ENCODE measurements around the gene CCDC192. TPM values are rescaled to one million over a fixed set of nuclear protein-coding genes. Genes with fewer than 3 reads are reported as not detected.

Gene CCDC192
- total RNA-seq, 4 donors from 2014 or later: 0.35 to 1.3 TPM; not detected in 2

DNA sequence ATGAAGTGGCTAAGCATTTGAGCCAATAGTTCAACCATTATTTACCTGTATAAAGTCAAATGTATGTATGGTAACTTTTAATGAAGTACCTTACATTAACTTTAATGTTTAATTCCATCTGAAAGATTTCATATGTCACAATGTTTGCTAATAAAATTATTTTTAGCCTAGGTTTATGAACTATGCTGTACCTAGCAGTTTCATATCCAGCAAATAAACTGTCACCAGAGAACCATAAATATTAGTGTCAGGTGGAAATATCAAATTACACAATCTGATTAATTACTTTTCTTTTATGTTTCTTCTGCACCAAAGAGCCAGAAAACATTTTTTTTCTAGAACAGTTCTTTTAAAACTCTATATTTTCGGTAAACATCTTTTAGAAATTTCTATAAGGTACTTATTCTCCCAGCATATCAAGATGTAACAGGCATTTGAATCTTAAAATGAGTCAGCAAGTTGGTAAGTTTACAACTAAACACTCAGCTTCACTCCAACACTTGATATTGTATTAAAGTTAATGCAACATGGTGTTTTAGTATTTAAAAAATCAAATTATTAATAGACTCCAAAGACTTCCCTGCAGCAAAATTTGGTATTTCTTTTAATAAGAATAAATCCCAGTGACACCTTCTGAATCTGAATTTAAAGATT lies 8.5 kb upstream of the CCDC192 start:
- H3K27me3 ChIP-seq: no peaks in the 10 kb centered on the region
- intact Hi-C loops (cut with DNase I; ENCODE audit: low total_unique reads): no loop called here
- no peaks in the 10 kb centered on the region for H3K4me1 ChIP-seq
- H3K9me3 ChIP-seq: no peaks in the 10 kb centered on the region
- TF ChIP-seq POLR2A (IDR thresholded peaks at IDR 0.05): no peak
- TF ChIP-seq, protein P1, sequence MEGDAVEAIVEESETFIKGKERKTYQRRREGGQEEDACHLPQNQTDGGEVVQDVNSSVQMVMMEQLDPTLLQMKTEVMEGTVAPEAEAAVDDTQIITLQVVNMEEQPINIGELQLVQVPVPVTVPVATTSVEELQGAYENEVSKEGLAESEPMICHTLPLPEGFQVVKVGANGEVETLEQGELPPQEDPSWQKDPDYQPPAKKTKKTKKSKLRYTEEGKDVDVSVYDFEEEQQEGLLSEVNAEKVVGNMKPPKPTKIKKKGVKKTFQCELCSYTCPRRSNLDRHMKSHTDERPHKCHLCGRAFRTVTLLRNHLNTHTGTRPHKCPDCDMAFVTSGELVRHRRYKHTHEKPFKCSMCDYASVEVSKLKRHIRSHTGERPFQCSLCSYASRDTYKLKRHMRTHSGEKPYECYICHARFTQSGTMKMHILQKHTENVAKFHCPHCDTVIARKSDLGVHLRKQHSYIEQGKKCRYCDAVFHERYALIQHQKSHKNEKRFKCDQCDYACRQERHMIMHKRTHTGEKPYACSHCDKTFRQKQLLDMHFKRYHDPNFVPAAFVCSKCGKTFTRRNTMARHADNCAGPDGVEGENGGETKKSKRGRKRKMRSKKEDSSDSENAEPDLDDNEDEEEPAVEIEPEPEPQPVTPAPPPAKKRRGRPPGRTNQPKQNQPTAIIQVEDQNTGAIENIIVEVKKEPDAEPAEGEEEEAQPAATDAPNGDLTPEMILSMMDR (IDR thresholded peaks at IDR 0.05): no peak
- H3K27ac ChIP-seq: no peak overlapping the region
- H3K4me3 ChIP-seq: no peak overlapping the region
- no peaks in the 10 kb centered on the region for H3K36me3 ChIP-seq
- DNase-seq: no peak

DNA sequence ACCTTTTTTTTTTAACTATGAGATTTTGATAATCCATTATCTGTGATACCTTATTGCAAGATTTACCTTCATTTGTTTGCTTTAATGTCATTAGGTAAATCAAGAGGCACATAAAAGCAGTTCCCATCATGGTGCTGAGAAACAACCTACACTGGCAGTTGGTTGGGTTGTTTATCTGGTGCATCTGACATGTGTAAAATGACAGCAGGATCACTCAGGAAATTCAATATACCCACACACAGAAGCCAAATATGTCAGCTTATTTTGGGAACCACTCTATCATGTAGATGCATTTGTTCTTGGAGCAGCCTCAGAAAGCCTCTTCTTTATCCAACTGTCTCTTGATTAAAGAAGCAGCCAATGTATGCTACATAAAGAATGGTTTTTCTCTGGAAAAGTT lies 7.8 kb upstream of the CCDC192 start:
- no peak overlapping the region for H3K27ac ChIP-seq
- H3K4me3 ChIP-seq: no peak overlapping the region
- no peaks in the 10 kb centered on the region for H3K36me3 ChIP-seq
- no peaks in the 10 kb centered on the region for H3K4me1 ChIP-seq
- intact Hi-C loops (cut with DNase I; ENCODE audit: low total_unique reads): no loop called here
- TF ChIP-seq, protein P1 (IDR thresholded peaks at IDR 0.05): no peak
- no peaks in the 10 kb centered on the region for H3K27me3 ChIP-seq
- H3K9me3 ChIP-seq: no peaks in the 10 kb centered on the region
- DNase-seq: no peak

DNA sequence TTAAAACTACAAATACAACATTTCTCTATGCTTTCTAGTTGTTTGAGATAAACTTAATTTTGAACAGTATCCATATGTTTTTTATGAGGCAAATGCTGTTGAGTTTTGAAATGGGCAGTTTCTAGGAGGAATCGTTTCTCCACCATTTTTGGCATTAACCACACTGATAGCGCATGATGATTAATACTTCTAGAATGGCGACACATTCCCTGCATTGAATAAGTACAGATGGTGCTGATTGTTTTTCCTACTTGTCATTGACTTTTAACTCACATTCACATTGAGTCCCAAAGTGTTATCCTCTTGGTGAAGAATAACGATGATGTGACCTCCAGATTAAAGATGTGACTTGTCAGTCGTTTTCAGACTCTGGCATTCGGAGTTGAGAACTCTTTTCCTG lies 6.5 kb upstream of the CCDC192 start:
- DNase-seq: no peak
- TF ChIP-seq, protein P1 (IDR thresholded peaks at IDR 0.05): no peak
- no peak for TF ChIP-seq POLR2A (IDR thresholded peaks at IDR 0.05)
- H3K4me1 ChIP-seq: no peaks in the 10 kb centered on the region
- no peaks in the 10 kb centered on the region for H3K9me3 ChIP-seq
- H3K36me3 ChIP-seq: no peaks in the 10 kb centered on the region
- no peak overlapping the region for H3K4me3 ChIP-seq
- no peak overlapping the region for H3K27ac ChIP-seq
- intact Hi-C loops (cut with DNase I; ENCODE audit: low total_unique reads): no loop called here
- no peaks in the 10 kb centered on the region for H3K27me3 ChIP-seq

DNA sequence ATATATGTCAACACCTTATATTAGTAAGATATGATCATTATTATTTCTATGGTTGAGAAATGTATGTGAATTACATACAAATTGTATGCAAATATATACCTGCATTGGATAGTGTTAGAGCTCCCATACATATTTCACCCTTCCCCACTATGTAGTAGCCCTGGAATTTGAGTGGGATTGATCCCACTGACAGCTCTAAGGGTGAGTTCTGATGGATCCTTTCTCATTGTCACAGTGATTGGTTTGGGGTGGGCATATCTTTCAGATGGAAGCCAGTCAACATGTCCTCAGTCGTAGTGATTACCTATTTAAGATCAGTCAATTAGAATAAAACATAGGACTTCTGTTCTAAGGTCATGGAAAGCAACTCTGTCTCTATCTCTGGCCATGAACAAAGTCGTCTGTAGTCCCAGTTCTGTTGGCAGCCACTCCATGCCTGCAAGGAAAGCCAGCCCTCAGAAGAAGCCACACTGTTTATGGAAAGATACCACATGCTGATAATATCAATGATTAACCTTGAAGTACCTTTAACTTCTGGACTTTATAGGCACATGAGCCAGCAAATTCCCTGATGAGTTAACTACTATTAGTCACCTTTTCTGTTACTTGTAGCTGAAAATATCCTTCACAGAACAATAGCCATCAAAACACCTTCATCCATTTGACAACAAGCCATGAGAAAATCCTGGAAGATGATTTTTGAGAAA lies 5.1 kb upstream of the CCDC192 start:
- Histone ChIP-seq H3K4me3 (no peak overlapping the region), H3K36me3 (no peaks in the 10 kb centered on the region), H3K27me3 (no peaks in the 10 kb centered on the region), H3K4me1 (no peaks in the 10 kb centered on the region), H3K9me3 (no peaks in the 10 kb centered on the region), H3K27ac (no peak overlapping the region)
- TF ChIP-seq POLR2A (IDR thresholded peaks at IDR 0.05): no peak
- TF ChIP-seq, protein P1 (IDR thresholded peaks at IDR 0.05): no peak
- no peak for DNase-seq
- intact Hi-C loops (cut with DNase I; ENCODE audit: low total_unique reads): no loop called here

DNA sequence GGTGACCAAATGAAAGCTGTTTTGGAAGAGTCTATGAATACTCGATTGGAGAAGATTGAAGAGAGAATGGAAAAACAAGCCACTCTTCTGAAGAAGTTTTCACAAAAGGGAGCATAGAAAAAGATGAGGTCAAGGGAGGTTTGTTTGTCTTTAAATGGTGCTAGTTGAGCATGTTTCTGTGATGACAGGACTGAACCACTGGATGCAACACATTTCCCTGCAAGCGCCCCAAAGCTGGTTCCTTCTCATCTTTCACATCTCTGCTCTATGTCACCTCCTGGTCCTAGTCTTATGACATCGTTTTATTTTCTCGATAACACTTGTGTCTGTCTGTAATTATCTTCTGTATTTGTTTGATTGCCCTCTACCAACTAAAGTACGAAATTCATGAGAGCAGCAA lies 3.8 kb upstream of the CCDC192 start:
- no peaks in the 10 kb centered on the region for H3K36me3 ChIP-seq
- H3K9me3 ChIP-seq: no peaks in the 10 kb centered on the region
- TF ChIP-seq POLR2A (IDR thresholded peaks at IDR 0.05): no peak
- TF ChIP-seq, protein P1 (IDR thresholded peaks at IDR 0.05): no peak
- no peaks in the 10 kb centered on the region for H3K4me1 ChIP-seq
- intact Hi-C loops (cut with DNase I; ENCODE audit: low total_unique reads): no loop called here
- H3K4me3 ChIP-seq: no peak overlapping the region
- DNase-seq: no peak
- H3K27ac ChIP-seq: no peak overlapping the region
- no peaks in the 10 kb centered on the region for H3K27me3 ChIP-seq
